ENCODE measurements around the gene PDE8B.

PDE8B gene

GRCh38 chr5:77230727-77231470, 20.4 kb downstream of the PDE8B start:
- DNase-seq (ENCODE audit: low read depth), result no peak

GRCh38 chr5:77231471-77232138, 21.1 kb downstream of the PDE8B start:
- no peak for DNase-seq (ENCODE audit: low read depth)

DNA sequence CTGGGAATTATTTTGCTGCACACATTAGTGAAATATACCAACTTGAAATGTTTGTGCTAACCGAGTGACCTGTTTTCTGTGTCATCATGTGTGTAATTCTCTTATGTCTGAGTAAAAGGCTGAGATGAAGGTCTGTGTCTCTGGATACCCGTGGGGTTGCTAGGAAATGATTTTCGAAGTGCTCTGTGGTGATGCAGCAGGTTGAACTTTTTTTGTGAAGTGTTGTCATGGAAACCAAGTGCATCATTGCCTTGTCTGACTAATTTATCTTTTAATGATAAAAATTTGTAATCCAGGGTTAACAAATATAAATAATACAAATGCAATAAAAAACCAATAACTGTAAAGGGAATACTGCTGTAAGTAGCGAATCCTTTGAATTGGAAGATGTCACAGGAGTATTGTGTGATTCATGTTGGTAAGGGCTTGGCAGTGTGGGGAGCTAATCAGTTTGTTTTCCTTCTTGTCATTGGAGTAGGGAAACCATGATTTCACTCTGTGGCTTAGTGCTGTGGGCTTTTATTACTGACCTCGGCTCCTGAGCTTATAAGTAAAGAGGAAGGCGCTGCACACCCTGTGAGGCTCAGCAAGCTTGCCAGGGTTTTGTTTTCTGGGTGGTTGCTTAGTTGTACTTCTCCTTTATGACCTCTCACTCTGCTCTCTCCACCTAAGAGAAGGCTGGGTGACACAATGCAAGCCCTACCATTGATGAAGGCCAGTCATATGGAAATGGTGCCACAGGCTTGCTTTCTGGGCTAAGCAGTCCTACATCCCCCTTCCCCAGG, 22.3 kb downstream of the PDE8B start:
- no peak for DNase-seq (ENCODE audit: low read depth)

GRCh38 chr5:77235846-77236721, 25.6 kb downstream of the PDE8B start:
- no peak for DNase-seq (ENCODE audit: low read depth)

GRCh38 chr5:77239126-77239741, 28.8 kb downstream of the PDE8B start:
- no peak for DNase-seq (ENCODE audit: low read depth)

DNA sequence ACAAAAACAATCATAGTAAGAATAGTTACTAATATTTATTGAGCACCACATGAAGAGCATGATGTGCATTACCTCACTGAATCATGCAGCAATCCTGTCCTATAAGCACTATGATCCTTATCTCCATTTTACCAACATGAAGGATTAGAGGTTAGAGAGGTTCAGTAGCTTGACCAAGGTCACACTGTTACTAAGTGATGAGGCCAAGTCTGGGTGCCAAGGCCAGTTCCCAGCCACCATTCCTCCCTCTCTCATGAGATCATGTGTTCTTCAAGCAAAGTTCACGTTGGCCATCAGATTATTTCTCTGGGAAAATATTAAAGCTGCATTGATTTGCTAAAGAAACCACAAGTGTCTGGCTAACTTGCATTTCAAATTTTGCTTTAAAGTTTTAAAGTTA, 31.0 kb downstream of the PDE8B start:
- no peak for DNase-seq (ENCODE audit: low read depth)

GRCh38 chr5:77249475-77249874, 39.0 kb downstream of the PDE8B start:
- no peak for DNase-seq (ENCODE audit: low read depth)

GRCh38 chr5:77250021-77250420, 39.5 kb downstream of the PDE8B start:
- no peak for DNase-seq (ENCODE audit: low read depth)

GRCh38 chr5:77251921-77252320, 41.4 kb downstream of the PDE8B start:
- DNase-seq (ENCODE audit: low read depth), result no peak

- no peak for DNase-seq (ENCODE audit: low read depth)
Measured at GRCh38 chr5:77255617-77256016, 45.1 kb downstream of the PDE8B start.

DNA sequence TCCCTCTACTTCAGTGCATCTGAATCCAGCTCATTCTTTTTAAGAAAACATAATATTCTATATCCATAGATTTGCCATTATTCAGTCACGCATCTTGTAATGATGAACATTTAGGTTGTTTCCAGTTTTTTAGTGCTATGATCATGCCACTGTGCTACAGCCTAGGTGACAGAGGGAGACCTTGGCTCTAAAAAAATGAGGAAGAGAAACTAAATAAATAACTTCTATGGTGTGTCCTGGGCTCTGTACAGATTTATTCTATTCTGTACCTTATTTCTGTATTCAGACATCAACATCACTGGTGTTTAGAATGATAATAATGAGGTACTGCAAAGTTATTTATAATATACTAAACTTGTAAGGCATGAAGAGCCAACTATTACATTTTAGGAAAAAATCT, 45.9 kb downstream of the PDE8B start:
- no peak for DNase-seq (ENCODE audit: low read depth)

- no peak for DNase-seq (ENCODE audit: low read depth)
Measured at GRCh38 chr5:77258652-77259051, 48.2 kb downstream of the PDE8B start.

DNA sequence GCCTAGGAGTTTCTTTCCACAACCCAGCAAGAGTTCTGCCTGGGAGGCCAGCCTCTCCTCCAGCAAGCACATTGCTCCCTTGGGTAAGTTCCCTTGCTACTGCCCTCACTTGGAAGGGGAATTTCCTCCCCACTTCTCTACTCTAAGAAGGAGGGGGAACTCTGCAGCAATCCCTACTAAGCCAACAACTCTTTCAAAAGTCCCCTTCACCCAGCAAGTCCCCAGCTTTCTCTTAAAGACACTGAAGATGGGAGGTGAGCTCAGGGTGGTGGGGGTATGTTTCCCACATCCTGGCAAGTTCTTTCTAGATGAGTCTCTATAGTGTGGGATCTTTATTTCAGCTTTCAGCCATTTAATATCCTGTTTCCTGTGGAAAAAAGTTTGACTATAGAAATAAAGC, 49.0 kb downstream of the PDE8B start:
- no peak for DNase-seq (ENCODE audit: low read depth)

GRCh38 chr5:77262697-77263096, 52.2 kb downstream of the PDE8B start:
- no peak for DNase-seq (ENCODE audit: low read depth)

- DNase-seq (ENCODE audit: low read depth), result no peak
Measured at GRCh38 chr5:77266291-77266690, 55.8 kb downstream of the PDE8B start.

DNA sequence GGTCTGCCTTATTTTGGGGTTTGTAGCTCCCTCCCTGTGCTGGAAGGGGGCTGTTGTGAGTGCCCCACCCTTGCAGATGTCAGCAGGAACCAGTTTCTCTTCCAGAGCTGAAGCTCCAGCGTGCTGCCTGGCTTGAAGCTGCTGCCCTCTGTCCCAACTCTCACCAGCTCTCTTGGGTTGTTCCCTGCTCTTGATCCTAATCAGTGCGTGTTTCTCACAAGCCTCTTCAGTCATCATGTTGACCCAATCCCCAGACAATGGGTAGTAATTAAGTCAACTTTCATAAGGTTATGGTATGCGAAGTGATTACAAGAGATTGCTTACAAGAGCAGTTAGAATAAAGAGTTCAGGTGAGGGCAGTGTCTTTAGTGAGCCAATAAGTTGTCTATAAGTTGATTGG, 57.0 kb downstream of the PDE8B start:
- DNase-seq (ENCODE audit: low read depth), result no peak

GRCh38 chr5:77272206-77272605, 61.7 kb downstream of the PDE8B start:
- DNase-seq (ENCODE audit: low read depth), result no peak

DNA sequence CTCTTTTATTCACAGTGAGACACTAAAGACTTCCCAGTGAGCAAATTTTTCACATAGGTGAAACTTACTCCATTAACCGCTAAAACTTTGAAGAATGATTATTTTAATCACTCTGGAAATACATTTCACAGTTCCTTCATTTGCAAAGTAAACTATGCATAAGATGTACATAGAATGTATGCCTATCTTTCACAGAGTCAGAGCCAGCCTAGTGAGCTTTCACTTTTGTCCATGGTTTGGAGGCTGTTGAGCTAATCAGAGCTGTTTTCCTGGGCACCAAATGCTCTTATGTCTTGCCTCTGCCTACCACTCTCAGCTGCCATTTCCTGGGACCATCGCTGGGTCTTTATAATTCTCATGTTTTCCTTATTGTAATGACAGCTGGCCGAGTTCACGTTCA, 67.3 kb downstream of the PDE8B start:
- DNase-seq (ENCODE audit: low read depth), result no peak

DNA sequence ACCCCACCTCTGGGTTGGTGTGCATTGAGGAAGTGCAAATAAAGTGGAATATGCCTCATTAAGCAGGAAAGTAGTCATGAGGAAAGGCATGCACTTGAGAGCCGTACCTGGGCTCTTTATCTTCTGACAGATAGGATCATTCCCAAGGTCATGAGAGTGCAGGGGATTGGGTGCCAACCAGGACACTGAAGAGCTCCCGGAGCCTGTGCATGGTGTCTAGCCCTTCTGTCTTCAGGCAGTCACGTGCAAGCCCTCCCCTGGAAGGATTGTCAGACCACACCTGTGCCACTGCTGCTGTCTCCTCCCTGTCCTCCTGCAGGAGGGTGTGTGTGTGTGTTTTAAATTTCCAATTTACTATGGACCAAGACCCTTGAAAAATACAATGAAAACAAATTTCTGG, 69.6 kb downstream of the PDE8B start:
- no peak for DNase-seq (ENCODE audit: low read depth)

GRCh38 chr5:77281969-77282336, 71.5 kb downstream of the PDE8B start:
- DNase-seq (ENCODE audit: low read depth), result no peak

- DNase-seq (ENCODE audit: low read depth), result no peak
Measured at GRCh38 chr5:77282337-77283027, 72.0 kb downstream of the PDE8B start.
